PFSK-1 (cell line): ENCODE measurements around the gene CALU.

Source experiments
- FOXP2 ChIP-seq: optimal IDR thresholded peaks from 2 replicates; pipeline ENCODE3; 2011; ENCODE audit warnings: borderline replicate concordance, control low read depth, inconsistent platforms; ENCODE audit not compliant: insufficient read depth; ENCODE audit errors: extremely low read length, extremely low read depth
- POLR2AphosphoS5 ChIP-seq: IDR thresholded peaks from 2 replicates; pipeline ENCODE4 v1.6.1; 2012; ENCODE audit warnings: low read depth, mild to moderate bottlenecking, control low read depth, low read length, moderate library complexity
- SIN3A ChIP-seq: IDR thresholded peaks from 2 replicates; pipeline ENCODE4 v1.6.1; 2012; ENCODE audit warnings: mild to moderate bottlenecking, low read length, moderate library complexity, borderline replicate concordance; ENCODE audit not compliant: insufficient read depth
- TAF1 ChIP-seq: IDR thresholded peaks from 2 replicates; pipeline ENCODE4 v1.6.1; 2012; ENCODE audit warnings: low read length, control low read depth, borderline replicate concordance; ENCODE audit not compliant: insufficient read depth
- TF ChIP-seq, protein P1 (sequence below), 2 experiments: IDR thresholded peaks; 2 replicates each; pipeline versions ENCODE4 v1.6.1 to v1.8.0; 2011 to 2012; ENCODE audit warnings: low read depth in 2 of 2, low read length in 2 of 2, control low read depth in 1 of 2, inconsistent platforms in 1 of 2, mild to moderate bottlenecking in 1 of 2, moderate library complexity in 1 of 2; ENCODE audit not compliant: insufficient read depth in 1 of 2

Gene CALU

DNA sequence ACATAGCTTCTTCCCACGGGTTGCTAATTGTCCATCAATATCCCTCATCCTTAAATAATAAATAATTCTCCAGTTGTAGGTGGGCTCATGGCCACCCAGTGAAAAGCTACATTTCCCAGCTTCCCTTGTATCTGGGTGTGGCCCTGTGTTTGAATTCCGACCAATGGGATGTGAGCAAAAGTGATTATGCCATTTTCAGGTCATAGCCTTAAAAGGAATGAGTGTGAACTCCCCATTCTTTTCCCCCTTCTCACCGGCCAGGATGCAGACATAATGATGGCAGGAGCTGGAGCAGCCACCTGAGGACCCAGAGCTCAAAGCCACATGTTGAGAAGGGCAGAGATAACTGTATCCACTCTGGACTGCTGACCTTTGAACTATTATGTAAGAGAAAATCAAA, 30.3 kb upstream of the CALU start:
- TF ChIP-seq FOXP2: no peak
- TF ChIP-seq, protein P1, sequence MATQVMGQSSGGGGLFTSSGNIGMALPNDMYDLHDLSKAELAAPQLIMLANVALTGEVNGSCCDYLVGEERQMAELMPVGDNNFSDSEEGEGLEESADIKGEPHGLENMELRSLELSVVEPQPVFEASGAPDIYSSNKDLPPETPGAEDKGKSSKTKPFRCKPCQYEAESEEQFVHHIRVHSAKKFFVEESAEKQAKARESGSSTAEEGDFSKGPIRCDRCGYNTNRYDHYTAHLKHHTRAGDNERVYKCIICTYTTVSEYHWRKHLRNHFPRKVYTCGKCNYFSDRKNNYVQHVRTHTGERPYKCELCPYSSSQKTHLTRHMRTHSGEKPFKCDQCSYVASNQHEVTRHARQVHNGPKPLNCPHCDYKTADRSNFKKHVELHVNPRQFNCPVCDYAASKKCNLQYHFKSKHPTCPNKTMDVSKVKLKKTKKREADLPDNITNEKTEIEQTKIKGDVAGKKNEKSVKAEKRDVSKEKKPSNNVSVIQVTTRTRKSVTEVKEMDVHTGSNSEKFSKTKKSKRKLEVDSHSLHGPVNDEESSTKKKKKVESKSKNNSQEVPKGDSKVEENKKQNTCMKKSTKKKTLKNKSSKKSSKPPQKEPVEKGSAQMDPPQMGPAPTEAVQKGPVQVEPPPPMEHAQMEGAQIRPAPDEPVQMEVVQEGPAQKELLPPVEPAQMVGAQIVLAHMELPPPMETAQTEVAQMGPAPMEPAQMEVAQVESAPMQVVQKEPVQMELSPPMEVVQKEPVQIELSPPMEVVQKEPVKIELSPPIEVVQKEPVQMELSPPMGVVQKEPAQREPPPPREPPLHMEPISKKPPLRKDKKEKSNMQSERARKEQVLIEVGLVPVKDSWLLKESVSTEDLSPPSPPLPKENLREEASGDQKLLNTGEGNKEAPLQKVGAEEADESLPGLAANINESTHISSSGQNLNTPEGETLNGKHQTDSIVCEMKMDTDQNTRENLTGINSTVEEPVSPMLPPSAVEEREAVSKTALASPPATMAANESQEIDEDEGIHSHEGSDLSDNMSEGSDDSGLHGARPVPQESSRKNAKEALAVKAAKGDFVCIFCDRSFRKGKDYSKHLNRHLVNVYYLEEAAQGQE (IDR thresholded peaks at IDR 0.05; ENCODE audit: insufficient read depth in 1 of 2, low read depth in 2 of 2, low read length in 2 of 2): no peak
- TF ChIP-seq SIN3A: no peak
- no peak for TF ChIP-seq POLR2AphosphoS5
- TF ChIP-seq TAF1: no peak

DNA sequence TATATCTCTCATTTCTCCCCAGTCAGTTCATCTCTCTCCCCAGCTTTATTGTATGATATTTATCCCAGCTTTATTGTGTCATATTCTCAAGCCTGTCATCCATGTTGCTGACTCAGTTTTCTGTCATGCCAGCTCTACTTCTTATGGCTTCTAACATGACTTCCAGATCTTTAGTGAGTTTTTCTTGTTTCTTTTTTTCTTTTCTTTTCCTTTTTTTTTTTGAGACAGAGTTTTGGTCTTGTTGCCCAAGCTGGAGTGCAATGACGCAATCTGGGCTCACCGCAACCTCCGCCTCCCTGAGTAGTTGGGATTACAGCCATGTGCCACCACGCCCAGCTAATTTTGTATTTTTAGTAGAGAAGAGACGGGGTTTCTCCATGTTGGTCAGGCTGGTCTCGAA, 28.7 kb upstream of the CALU start:
- TF ChIP-seq, protein P1 (IDR thresholded peaks at IDR 0.05; ENCODE audit: insufficient read depth in 1 of 2, low read depth in 2 of 2, low read length in 2 of 2): no peak

DNA sequence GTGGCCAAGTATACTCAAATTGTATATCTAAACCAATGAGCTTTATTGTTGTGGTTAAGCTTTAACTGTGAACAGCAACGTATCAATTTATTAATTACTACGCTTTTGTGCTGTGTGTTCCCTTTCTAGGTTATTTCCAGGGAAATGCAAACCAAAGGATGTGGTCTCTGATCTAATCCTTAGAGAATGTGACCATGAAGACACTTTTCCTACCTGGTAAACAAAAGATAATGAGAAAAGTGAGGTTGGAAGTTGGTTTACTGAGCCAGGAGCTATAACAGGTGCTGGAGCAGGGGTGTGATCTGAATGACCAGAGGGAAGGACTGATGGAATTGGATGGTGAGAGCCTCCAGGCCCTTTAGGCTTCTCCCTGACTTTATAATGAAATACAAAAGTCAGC, 25.4 kb upstream of the CALU start:
- TF ChIP-seq FOXP2 (no peak), TAF1 (no peak), POLR2AphosphoS5 (no peak), SIN3A (no peak)
- TF ChIP-seq, protein P1 (IDR thresholded peaks at IDR 0.05; ENCODE audit: insufficient read depth in 1 of 2, low read depth in 2 of 2, low read length in 2 of 2): no peak

DNA sequence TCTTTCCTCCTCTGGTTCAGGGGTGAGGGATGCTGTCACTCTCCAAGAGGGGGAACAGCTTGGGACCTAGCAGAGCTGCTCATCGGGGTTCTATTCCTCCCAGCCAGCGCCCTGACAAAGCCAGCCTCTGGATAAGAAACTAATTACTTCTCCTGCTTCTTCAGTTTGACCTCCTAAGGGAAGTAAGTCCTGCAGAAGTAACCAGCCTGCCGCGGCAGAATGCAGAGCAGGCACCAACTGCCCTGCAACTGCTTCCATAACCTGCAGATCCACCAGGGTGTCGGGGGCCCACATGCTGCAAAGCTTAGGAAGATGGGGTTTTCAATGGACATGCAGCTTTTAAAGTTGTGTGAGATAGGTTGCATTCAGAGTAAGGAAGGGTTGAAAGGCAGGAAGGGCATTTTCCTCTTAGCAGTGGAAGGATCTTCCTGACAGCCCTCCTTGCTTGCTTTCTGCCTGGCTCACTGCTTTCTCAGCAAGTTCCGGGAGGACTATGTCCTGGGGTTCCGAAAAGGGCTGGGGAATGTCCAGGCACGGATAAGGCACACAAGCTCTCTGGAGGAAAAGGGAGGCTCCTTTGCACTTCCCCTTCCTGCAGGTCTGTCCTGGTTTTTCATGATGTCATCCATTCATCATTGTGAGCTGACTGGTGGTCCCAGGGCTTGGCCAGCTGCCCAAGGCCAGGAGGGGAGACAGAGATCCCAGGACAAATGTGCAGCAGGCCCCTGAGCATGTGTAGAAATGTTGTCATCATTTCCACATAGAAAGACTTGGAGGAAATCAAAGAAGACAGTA, 24.3 kb upstream of the CALU start:
- no peak for TF ChIP-seq POLR2AphosphoS5
- TF ChIP-seq, protein P1 (IDR thresholded peaks at IDR 0.05; ENCODE audit: insufficient read depth in 1 of 2, low read depth in 2 of 2, low read length in 2 of 2): no peak
- TF ChIP-seq FOXP2: no peak
- 0 out of 2 replicates have a peak, but pooled peaks have one; percentile 67 for TF ChIP-seq SIN3A
- TF ChIP-seq TAF1: no peak
